ENCODE results near the gene SDK2. TPM values are rescaled to one million over a fixed set of nuclear protein-coding genes. Genes with fewer than 3 reads are reported as not detected.

The SDK2 gene
- total RNA-seq, 4 donors from 2014 or later = 1.5 to 7.0 (median 3.7) TPM

GRCh38 chr17:73609758-73610157, 34.5 kb downstream of the SDK2 start:
- peaks cover 0 to 7% of the 10 kb centered on the region in 2 donors for H3K4me1 ChIP-seq
- 67 to 74% methylated on average over 7 of the region's 7 CpGs for WGBS, 2 donors
- H3K9me3 ChIP-seq = no peaks in the 10 kb centered on the region
- no peak overlapping the region for H3K4me3 ChIP-seq (replicated peaks in 1 of 3)
- no peaks in the 10 kb centered on the region for H3K36me3 ChIP-seq
- intact Hi-C loops (cut with DNase I) = no loop called here
- H3K27ac ChIP-seq = no peak overlapping the region
- DNase-seq = no peak
- no peak for TF ChIP-seq POLR2A (IDR thresholded peaks at IDR 0.05)
- TF ChIP-seq, protein P1, sequence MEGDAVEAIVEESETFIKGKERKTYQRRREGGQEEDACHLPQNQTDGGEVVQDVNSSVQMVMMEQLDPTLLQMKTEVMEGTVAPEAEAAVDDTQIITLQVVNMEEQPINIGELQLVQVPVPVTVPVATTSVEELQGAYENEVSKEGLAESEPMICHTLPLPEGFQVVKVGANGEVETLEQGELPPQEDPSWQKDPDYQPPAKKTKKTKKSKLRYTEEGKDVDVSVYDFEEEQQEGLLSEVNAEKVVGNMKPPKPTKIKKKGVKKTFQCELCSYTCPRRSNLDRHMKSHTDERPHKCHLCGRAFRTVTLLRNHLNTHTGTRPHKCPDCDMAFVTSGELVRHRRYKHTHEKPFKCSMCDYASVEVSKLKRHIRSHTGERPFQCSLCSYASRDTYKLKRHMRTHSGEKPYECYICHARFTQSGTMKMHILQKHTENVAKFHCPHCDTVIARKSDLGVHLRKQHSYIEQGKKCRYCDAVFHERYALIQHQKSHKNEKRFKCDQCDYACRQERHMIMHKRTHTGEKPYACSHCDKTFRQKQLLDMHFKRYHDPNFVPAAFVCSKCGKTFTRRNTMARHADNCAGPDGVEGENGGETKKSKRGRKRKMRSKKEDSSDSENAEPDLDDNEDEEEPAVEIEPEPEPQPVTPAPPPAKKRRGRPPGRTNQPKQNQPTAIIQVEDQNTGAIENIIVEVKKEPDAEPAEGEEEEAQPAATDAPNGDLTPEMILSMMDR (IDR thresholded peaks at IDR 0.05) = no peak
- no peaks in the 10 kb centered on the region for H3K27me3 ChIP-seq

- no peaks in the 10 kb centered on the region for H3K27me3 ChIP-seq
- DNase-seq = no peak
- no peaks in the 10 kb centered on the region for H3K9me3 ChIP-seq
- H3K4me3 ChIP-seq (replicated peaks in 1 of 3) = no peak overlapping the region
- H3K27ac ChIP-seq = no peak overlapping the region
- no peaks in the 10 kb centered on the region for H3K36me3 ChIP-seq
- intact Hi-C loops (cut with DNase I) = no loop called here
- 83 to 92% methylated on average over 5 of the region's 5 CpGs for WGBS, 2 donors
- H3K4me1 ChIP-seq = peaks cover 0 to 5% of the 10 kb centered on the region in 2 donors
- TF ChIP-seq, protein P1 (IDR thresholded peaks at IDR 0.05) = no peak
- TF ChIP-seq POLR2A (IDR thresholded peaks at IDR 0.05) = no peak
These were observed 35.2 kb downstream of the SDK2 start for GRCh38 chr17:73609060-73609459.

DNA sequence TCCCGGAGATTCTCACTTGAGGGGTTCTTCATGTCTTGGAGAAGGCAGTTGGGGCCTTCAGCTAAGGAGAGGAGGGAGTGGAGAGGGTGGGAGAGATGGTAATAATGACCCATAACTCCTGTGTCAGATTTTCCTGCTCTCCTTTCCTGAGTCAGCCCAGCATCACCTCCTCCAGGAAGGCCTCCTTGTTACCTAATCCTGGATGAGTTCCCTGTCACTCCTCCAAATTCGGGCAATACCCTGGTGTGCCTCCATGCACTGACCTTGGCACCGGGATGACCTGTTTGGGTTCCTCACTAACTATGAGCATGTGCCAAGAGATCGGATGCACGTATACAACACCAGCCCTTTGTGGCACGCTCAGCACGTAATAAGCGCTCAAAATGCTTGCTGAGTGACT, 38.8 kb downstream of the SDK2 start:
- no peak overlapping the region for H3K4me3 ChIP-seq (replicated peaks in 1 of 3)
- no peak for TF ChIP-seq POLR2A (IDR thresholded peaks at IDR 0.05)
- TF ChIP-seq, protein P1 (IDR thresholded peaks at IDR 0.05) = no peak

DNA sequence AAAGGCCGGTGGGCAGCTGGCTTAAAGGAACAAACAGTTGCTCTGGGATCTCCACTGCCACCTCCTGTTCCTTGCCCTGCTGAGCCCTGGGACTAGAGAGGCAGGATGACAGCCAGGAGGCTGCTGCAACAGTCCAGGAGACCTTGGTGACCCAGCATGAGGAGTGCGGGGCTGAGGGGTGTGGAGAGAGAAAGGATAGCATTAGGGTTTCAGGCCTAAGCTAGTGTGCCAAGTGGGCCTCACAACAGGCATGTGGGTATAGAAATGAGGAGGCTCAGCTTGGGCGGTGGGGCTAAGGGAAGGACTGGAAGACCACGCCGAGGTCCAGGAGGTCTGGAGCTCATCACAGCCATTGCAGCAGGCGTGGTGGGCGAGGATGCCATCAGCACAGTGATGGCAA, 39.8 kb downstream of the SDK2 start:
- H3K4me1 ChIP-seq = no peaks in the 10 kb centered on the region
- H3K9me3 ChIP-seq = no peaks in the 10 kb centered on the region
- intact Hi-C loops (cut with DNase I) = no loop called here
- no peaks in the 10 kb centered on the region for H3K27me3 ChIP-seq
- H3K4me3 ChIP-seq (replicated peaks in 1 of 3) = no peak overlapping the region
- no peaks in the 10 kb centered on the region for H3K36me3 ChIP-seq
- no peak for TF ChIP-seq POLR2A (IDR thresholded peaks at IDR 0.05)
- TF ChIP-seq, protein P1 (IDR thresholded peaks at IDR 0.05) = no peak
- no peak for DNase-seq
- no peak overlapping the region for H3K27ac ChIP-seq
- WGBS, 2 donors = 95 to 96% methylated on average over 7 of the region's 7 CpGs

More for the DNA sequence above, 38.8 kb downstream of the SDK2 start:
- no peaks in the 10 kb centered on the region for H3K4me1 ChIP-seq
- no peak overlapping the region for H3K27ac ChIP-seq
- intact Hi-C loops (cut with DNase I) = no loop called here
- H3K27me3 ChIP-seq = no peaks in the 10 kb centered on the region
- 97% methylated on average over 8 of the region's 8 CpGs for WGBS, 2 donors
- no peaks in the 10 kb centered on the region for H3K36me3 ChIP-seq
- no peak for DNase-seq
- H3K9me3 ChIP-seq = no peaks in the 10 kb centered on the region

DNA sequence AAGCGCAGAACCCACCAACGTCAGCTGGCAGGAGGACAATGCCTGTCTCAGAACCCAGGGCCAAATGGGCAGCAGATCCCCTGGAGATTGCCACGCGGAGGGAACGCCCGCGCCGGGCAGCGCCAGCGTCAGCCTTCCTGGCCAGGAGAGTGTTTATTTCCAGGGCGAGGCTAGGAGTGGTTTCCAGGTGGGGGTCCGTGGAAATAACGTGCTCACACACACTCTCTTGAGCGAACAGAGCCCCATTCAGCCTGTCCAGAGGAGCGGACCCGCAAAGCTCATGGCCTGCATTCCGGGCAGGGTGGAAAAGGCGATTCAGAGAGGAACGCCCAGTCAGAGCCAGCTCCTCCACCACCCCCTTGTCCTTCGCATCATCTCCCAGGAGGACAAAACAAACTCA, 40.3 kb downstream of the SDK2 start:
- no peak for DNase-seq
- TF ChIP-seq, protein P1 (IDR thresholded peaks at IDR 0.05) = no peak
- no peak for TF ChIP-seq POLR2A (IDR thresholded peaks at IDR 0.05)
- WGBS, 2 donors = 92 to 94% methylated on average over 13 to 20 of the region's 20 CpGs
- no peaks in the 10 kb centered on the region for H3K27me3 ChIP-seq
- intact Hi-C loops (cut with DNase I) = no loop called here
- no peaks in the 10 kb centered on the region for H3K36me3 ChIP-seq
- no peak overlapping the region for H3K27ac ChIP-seq
- no peak overlapping the region for H3K4me3 ChIP-seq (replicated peaks in 1 of 3)
- no peaks in the 10 kb centered on the region for H3K9me3 ChIP-seq
- no peaks in the 10 kb centered on the region for H3K4me1 ChIP-seq

Data from thyroid gland (tissue), 4 donors.